GM18511 (cell line): Measurements from ENCODE around the gene STRIP2.
"Not testable (repeated sequence)": the region's sequence is repeated elsewhere in the genome, so short reads cannot be mapped to it uniquely, and the experiment has no call there.

Source experiments
- ATAC-seq: cut with Tn5 transposase; IDR thresholded peaks from one replicate; pipeline ENCODE4 v1.9.1; 2021; ENCODE audit warnings: mild to moderate bottlenecking, moderate library complexity; ENCODE audit not compliant: unreplicated experiment

The STRIP2 gene

DNA sequence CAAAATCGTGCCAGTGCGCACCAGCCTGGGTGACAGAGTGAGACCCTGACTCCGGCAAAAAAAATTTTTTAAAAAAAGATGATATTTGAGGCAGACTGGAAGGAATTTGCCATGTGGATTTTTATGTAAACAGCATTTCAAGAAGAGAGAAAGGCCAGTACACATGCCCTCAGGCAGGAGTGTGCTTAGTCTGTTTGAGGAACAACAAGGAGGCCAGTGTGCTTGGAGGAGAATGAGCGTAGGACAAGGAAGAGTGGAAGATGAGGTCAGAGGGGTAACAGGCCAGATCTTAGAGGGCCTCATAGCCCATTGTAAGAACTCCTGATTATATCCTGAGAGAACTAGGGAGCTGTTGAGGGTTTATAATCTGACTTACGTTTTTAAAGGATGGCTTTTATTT, 17.2 kb upstream of the STRIP2 start:
- ATAC-seq = no peak

DNA sequence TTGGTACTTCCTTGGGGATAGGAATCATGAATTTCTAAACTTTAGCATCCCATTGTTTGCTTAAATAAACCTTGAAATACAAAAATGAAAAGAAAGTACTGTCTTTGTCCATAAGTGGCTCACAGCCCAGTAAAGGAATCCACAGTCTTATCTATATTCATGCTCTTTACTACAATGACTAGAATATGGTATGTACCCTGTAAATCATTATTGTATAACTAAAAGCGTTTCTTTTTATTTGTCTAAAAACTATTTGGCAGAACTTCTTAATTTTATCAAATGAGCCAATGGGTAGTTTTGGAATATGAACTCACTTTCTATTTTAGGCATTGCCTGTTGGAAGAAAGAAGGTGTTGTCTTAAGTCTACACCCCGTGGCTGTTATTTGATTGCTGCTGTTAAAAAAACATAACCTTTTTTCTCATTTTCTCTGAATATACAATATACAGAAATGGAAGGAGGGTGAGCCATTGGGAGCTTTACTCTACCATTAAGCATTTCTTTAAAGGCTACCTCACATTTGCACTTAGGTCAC, 12.4 kb upstream of the STRIP2 start:
- no peak for ATAC-seq

DNA sequence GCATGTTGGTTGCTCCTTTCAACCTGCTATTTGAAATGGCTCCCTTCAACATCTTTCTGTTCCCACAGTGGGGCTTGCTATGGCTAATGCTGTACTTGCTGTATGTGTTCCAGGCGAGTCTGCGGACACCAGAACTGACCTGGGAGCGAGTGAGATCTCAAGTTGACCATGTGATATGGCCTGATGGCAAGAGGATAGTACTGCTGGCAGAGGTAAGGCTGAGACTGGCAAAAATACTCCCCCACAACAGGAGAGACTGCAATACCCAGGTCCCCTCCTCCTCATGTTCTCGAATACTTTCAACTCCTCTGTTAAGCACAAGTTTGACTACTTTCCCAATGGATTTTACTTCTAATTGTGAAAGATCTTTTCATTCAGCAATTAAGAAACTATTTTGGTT, 11.5 kb upstream of the STRIP2 start:
- ATAC-seq = no peak

DNA sequence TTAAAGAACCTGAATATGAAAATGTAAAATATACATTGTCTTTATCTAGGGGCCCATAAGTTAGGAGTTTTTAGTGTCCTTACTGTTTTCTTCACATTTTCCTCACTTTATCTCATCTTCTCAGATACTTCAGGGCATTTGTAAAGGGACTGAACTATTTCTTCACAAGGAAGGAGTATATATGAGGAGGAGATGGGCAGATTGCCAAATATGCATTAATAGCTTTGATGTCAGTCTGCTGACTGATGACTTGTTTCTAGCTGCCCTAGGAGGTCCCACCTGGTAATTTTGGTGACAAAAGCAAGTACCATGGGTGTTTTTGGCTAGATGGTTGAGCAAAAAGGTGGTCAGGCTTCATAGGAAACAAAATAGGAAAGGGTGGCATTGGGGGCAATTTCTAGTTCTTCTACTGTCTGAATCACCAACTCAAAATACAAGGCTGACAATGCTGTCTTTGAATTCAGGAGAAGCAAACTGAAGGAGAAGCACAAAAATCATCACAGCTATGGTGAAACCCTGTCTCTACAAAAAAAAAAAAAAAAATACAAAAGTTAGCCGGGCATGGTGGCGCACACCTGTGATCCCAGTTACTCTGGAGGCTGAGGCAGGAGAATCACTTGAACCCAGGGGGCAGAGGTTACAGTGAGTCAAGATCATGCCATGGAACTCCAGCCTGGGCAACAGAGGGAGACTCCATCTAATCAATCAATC, 10.4 kb upstream of the STRIP2 start:
- ATAC-seq = no peak

DNA sequence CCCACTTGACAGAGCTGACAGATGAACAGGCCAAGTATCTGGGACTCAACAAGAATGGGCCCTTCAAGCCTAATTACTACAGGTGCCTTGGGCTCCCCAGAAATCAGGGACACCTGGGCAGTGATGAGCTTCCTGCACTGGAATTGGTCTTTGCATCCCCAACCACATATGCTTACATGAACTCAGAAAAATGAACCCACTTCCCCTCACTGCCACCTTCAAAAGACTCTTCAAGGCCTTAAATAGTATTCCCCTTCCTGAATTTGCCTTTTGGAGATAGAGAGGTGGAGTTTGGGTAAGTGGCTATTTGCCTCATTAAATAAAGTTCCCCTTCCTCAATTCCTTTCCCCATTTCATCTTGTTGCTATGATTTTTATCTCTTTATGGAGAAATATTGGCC, 7.8 kb upstream of the STRIP2 start:
- ATAC-seq = no peak

DNA sequence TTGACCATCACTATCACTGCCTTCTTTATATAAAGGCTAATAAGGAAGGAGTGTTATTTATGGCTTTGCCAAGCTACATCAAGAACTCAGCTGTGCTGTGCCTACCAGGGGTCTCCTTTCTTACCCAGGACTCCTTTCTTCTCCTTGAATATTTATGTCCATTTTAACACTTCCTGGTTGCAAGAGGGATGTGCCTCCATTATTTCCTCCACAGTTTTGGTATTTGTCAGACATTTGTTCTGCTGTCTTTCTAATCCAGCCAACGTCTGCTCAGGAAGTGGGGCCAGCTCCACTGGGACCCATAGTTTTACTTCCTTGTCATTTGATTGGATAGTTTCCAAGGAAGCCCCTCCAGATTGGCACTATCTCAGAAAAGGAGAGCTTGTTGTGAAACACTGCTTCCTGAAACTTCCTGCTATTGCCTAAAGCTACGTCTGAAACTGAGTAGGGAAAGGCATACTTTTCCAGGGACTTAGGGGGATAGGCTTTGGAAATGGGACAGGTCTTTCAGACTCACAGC, 6.6 kb upstream of the STRIP2 start:
- ATAC-seq = no peak

DNA sequence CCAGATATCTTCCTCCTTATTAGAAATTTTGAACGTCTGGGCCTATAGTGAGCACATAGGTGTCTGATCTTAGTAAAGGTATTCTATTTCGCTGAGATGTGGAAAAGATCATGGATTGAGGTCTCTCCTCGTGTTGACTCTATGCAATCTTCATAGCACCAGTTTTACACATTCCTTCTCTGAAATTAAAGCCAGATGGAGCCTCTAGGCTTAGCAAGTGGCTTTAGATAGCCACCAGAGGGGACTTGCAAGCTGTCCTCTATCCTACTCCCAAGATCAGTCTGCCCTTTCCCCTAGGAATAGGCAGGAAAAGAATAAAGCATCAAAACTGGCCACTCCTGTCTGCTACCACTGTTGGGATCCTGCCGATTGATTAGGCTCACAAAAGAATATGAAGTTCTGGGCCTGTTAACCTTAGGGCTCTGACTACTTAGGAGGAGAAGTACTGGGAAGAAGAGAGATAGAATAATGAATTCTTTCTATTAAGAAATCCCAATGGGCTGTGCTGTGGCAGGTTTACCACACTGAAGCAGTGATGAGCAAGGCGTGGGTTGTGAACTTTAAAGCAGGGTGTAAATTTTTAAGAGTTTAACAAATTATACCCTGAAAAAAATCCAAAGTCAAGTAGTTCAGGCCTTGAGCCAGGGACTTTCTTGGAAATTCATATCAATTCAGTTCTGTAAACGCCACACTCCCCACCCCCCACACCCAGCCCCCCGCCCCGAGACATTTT, 2.2 kb upstream of the STRIP2 start:
- ATAC-seq = no peak

DNA sequence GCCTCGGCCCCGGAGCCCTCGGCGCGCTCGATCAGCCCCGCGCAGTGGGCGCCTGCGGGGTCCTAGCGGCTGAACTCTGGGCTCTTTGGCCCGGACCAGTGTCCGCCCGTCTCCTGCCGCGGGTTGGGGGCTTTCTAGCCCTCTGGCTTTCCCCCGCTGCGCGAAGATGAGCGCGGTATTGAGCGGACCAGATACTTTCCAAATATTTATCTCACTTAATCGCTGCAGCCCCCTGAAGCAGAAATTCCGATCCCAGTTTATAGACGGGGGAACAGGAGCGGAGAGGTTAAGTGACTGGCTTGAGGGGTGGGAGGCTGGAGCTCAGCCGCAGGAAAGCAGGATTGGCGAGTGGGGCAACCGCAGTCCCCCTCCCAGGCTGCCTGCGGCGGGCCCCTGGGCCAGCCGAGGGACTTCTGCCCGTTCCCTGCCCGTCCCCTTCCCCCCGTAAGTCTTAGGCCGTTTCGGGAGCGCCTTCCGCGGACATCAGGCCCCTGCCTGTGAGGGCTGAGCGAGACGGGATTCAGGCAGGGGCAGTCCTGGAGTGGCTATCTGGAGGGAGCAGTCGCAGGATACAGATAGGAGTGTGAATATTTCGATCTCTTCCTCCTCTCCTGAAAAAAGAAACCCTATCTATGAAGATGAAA, 565 bp downstream of the STRIP2 start:
- no peak for ATAC-seq

DNA sequence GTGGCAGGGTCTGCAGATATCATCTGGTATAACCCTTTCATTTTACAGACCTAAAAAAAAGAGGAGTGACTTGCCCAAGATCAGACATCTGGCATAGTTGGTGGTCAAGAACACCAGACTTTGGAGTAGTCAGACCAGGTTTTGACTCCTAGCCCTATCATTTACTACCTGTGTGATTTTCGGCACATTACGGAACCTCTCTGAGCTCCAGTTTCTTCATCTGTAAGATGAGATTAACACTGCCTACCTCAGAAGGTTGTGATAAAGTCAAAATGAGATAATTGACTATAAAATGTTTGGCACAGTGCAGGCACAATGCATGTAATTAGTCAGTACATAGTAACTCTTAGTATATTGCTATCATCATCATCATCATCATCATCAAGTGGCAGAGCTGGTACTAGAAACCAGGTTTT, 1.2 kb downstream of the STRIP2 start:
- ATAC-seq = no peak

DNA sequence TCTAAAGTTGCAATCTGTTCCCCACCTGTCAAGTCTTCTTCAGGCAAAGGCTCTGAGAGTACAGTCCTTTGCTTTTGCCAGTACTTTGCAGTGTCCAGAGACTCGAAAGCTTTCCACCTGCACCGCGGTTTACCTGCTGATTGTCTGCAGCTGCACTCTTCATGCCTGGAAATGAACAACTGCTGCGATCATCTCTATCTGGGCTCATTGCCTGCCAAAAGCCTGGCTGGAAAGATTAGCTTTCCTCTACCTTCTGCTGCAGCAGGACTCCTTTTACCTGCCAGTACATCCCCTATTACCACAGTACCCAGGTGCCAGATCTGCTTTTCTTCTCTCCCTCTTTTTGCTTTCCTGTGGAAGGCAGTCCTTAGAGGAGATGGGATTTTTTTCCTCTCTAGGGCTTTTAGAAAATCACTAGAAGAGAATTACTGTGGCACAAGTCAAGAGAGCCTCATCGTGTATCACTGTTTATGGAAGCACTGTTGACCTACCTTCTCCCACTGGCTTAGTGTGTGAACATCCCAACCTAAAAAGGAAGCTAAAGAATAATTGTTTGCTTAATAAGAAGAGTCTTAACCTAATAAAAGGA, 2.2 kb downstream of the STRIP2 start:
- ATAC-seq = no peak

DNA sequence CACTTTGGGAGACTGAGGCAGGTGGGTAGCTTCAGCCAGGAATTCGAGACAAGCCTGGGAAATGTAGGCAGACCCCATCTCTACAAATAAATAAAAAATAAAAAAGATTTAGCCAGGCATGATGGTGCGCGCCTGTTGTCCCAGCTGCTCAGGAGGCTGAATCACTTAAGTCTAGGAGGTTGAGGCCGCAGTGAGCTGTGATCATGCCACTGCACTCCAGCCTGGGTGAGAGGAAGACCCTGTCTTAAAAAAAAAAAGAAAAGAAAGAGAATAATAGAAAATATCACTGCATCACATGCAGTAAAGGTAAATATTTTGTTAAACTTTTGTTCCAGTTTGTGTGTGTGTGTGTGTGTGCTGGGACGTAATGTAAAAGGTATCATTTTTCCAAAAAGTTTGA, 3.0 kb downstream of the STRIP2 start:
- ATAC-seq = no peak

DNA sequence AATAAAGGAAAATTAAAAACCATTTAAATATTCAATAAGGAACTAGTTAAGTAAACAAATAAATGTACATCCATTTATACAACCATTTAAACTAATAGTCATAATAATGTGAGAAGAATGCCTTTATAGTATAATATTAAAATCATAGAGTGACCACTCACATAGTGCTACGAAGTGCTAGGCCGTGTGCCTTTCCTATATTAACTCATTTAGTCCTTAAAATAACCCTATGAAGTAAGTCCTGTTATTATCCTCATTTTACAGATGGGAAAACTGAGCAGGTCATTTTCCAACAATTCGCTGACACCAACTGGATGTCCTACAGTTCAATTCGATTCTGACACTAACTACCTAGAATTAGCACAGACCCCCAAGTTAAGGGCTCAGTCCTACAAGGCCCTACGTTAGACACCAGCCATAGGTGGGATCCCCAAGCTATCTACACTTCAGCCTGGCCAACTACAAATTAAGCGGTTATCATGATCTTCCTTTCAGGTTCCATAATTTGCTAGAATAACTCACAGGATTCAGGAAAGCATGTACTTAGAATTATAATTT, 4.1 kb downstream of the STRIP2 start:
- ATAC-seq = no peak

DNA sequence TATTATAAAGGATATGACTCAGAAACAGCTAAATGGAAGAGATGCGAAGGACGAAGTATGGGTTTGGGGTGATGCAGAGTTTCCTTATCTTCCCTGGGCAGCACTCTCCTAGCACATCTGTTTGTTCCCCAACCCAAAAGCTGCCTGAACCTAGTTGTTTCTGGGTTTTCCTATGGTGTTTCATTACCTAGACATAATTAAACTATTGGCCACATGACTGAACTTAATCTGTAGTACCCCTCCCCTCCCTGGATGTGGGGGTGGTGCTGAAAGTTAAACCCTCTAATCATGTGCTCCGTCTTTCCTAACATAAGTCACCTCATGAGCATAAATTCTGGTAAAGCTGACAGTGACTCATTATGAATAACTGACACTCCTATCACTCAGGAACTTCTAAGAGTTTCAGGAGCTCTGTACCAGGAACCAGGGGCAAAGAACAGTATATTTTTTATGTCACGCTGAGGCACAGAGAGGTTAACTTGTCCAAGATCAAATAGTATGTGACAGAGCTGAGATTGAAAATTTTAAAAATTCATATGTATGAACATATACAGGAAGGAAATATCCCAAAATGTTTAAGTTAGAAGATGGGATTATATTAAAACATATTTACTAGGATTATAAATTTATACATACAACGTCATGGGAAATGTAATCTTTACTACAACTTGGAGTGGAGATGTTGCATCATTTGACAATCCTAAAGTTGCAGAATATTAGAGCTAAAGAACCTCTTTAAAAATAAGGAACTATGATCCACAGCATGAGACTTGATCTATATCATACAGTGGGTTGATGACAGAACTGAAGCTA, 4.8 kb downstream of the STRIP2 start:
- ATAC-seq = no peak

DNA sequence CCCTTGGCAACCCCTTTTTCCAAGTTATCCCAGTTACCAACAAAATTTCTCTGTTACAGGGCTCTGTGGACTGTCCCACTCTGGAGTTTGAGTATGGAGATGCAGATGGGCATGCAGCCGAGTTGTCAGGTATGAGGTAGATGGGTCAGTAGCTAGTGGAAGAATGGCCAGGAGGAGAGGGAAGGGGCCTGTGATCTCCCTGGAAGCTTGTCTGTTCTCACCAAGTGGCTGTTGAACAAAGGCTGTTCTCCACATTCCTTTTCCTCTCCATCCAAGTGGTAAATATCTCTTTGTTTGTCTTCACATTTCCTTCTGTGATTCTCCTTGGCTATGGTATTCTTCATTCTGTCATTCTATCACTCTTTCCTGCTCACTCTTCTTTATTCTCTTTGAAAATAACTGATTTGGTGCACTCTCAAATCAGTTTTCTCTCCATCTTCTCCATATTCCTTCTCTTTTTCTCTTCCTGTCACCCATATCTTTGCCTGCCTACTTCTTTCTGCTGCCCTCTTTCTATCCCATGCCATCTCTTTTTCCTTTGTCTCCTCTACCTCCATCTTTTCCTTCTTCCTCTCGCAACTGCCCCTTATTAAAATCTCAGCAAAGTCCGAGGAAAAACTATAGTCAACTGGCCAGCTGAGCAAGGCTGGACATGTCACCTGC, 5.9 kb downstream of the STRIP2 start:
- ATAC-seq = no peak

DNA sequence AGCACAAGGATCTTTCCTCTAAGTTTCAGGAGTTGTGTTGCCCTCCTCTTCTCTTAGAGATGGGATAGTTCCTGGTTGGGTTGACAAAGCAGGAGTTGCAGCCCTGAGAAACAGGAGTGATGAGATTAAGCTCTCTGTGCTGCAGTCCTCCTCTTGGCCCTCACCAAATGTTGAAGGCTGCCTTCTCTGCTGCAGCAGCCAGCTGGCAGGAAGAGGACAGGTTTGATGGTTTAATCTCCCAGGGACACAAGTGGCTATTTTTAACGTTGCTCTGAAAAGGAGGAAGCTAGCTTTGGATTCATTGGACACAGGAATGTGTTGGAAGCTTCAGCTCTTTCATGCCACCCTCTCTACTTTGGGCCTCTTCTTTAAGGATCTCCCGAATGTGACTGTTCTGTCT, 9.4 kb downstream of the STRIP2 start:
- ATAC-seq = no peak

DNA sequence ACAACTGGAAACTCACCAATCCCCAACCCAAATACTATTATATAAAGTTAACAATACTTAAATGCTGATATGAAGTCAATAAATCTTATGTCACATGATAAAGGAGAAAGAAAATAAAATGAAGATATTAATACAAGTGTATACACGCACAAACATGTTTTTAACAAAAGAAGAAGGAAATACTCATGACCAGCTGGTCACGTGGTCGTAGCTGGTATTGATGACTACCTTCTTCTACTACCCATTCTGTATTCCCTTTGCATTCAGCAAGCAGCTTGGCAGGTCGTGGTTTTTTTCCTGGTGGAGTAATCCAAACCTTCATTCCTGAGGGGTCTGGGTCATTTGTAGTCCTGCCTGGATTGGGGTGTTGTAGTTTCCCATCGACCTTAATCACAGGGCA, 10.5 kb downstream of the STRIP2 start:
- ATAC-seq = not testable (repeated sequence)

DNA sequence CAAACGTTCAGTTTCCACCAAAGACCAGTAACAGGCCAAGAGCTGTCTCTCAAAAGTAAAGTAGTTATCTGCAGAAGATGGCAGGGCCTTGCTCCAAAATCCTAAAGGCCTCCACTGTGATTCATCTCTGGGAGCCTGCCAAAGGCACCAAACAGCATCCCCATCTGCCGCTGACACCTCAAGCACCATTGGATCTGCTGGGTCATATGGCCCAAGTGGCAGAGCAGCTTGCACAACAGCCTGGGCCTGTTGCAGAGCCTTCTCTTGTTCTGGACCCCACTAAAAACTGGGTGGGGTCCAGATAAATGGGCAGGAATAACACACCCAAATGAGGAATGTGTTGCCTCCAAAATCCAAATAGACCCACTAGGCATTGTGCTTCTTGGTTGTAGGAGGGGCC, 12.7 kb downstream of the STRIP2 start:
- ATAC-seq = not testable (repeated sequence)

DNA sequence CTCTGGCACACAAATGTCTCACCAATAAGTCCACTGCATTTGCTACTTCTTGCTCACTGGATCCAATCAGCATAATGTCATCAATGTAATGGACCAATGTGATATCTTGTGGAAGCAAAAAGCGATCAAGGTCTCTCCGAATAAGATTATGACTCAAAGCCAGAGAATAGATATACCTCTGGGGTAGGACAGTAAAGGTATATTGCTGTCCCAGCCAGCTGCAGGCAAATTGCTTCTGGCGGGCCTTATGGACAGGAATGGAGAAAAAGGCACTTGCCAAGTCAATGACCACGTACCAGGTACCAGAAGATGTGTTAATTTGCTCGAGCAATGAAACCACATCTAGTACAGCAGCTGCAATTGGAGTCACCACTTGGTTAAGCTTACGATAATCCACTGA, 13.2 kb downstream of the STRIP2 start:
- not testable (repeated sequence) for ATAC-seq

DNA sequence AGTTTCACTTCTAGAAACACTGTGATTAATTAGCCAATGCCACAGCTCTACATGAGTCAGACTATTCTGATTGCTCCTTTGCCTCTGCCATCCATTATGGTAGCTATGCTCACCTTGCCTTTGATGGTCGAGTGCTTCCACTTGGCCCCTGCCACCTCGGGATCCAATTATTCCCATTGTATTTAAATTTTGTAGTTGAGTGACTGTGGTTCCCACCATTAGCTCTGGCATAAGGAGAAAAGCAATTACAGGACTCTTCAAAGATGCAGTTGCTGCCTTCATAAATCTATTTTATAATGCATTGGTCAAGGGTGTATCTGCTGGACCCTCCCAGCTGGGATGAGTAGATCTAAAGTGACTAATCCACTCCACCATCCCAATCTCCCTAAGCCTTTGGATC, 14.4 kb downstream of the STRIP2 start:
- not testable (repeated sequence) for ATAC-seq

DNA sequence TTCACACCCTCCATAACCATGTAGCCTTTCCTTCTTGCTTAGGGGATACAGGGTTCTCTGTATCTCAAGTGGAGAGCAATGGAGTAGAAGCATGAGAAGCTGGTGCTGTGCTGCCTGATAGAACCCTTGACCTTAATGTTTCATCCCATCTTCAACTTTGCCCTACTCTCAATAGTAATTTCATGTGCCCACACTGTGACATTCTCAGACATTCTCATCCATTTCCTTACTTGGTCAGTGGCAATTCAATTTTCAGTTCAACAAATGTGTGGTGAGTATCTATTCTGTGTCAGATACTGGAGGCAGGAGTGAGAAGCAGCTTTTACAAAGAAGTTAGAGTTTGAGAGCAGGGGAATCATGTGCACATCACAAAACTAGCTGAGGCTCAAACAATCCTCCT, 16.1 kb downstream of the STRIP2 start:
- no peak for ATAC-seq
